Measurements from ENCODE around the gene NRSN2.
"Not testable (repeated sequence)": the region's sequence is repeated elsewhere in the genome, so short reads cannot be mapped to it uniquely, and the experiment has no call there.

Gene NRSN2

DNA sequence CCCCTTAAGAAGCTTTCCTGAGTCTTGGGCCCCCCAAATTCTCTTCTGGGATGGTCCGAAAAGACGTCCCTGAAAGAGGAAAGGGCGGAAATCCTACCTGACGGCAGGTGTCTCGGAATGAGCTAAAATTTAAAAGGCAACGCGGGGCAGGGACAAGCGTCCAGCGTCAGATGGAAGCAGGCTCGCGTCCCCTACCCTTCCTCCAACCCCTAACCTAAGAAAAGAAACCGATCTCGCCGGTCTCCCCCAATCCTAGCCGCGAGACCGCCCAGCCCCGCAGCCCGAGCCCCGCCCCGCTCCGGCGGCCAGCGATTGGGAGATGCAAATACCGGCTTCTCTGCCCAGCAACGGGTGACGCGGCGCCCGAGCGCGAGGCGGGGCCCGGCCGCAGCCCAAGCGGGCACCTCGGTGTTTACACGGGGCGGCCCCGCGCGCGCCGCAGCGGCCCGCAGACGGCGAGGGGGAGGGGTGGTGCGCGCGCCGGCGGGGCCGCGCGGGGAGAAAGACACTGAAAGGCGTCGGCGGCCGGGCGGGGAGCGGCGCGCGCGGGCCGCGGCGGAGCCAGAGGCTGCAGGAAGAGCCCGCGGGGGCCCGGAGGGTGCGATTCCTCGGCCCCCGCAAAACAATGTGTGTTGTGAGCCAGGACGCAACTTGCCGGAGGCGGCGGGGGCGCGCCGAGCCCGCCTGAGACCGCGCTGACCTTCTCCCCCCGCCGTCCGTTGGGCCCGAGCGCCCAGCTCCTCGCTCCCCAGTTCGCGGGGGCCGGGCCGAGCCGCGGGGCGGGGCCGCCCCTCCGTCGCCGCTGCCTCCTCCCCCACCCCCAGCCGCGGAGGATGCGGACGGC is 21.6 kb upstream of the NRSN2 start, which contains the start of gene SOX12:
Gene SOX12, plus strand, starts transcription at position 508 of the 844 bp plus-strand sequence. CDS start 373 bp downstream, outside the sequence.
- in situ Hi-C loops (cut with MboI; ENCODE audit: low sequenced_read_pairs) = no loop called here

DNA sequence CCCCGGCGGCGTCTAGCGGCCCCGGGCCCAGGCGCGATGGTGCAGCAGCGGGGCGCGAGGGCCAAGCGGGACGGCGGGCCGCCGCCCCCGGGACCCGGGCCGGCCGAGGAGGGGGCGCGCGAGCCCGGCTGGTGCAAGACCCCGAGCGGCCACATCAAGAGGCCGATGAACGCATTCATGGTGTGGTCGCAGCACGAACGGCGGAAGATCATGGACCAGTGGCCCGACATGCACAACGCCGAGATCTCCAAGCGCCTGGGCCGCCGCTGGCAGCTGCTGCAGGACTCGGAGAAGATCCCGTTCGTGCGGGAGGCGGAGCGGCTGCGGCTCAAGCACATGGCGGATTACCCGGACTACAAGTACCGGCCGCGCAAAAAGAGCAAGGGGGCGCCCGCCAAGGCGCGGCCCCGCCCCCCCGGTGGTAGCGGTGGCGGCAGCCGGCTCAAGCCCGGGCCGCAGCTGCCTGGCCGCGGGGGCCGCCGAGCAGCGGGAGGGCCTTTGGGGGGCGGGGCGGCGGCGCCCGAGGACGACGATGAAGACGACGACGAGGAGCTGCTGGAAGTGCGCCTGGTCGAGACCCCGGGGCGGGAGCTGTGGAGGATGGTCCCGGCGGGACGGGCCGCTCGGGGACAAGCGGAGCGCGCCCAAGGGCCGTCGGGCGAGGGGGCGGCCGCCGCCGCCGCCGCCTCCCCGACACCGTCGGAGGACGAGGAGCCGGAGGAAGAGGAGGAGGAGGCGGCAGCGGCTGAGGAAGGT is 20.8 kb upstream of the NRSN2 start:
- in situ Hi-C loops (cut with MboI; ENCODE audit: low sequenced_read_pairs) = no loop called here

DNA sequence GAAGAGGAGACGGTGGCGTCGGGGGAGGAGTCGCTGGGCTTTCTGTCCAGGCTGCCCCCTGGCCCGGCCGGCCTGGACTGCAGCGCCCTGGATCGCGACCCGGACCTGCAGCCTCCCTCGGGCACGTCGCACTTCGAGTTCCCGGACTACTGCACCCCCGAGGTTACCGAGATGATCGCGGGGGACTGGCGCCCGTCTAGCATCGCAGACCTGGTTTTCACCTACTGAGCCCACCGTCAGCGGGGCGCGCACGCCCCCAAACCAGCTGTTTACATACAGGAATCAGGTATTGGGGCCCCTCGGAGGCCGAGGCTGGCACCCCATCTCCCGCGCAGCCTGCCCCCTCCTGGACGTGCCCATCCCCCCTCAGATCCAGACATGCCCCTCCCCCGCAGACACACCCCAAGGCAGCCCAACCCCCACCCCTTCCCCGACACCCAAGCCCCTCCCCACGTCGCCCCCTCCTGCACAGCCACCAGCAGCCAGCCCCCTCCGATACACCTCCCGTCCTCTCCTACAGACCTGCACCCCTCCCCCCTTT is 20.2 kb upstream of the NRSN2 start:
- in situ Hi-C loops (cut with MboI; ENCODE audit: low sequenced_read_pairs) = no loop called here

DNA sequence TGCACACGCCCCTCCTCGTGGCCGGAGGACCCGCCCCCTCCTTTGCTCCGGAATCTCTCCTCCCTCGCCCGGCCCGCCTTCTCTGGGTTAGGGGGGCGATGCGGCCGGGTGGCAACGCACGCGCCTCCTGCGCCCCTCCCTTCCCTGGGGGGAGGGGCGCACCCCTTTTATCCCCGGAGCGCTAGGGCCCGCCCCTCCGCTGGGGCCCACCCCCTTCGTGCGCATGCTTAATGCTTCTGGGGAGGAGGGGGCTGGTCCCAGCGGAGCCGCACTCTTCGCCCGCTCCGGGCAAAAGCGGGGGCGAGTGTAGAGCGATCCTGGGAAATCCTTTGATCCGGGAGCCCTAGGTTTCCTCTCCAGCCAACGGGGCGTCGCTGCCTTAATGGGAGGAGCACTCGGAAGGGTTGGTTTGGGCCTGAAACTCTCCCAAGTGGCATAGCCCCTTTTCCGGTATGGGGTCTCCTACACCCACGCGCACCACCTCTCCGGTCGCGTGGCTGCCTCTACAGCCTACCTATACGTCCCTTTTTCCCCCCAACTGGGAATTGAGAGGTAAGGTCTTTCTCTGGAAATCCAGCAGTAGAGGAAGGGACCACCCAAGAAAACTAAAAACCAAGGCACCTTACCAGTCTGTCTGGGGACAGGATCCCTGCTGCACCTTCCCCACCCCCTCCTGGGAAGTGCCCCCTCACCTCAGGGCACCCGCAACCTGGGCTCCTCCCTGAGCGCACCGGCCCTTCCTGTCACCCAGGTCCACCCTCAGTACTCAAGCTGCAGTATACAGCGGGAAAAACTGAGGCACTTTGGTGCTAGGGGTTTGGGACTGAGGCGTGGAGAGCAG is 19.5 kb upstream of the NRSN2 start:
- in situ Hi-C loops (cut with MboI; ENCODE audit: low sequenced_read_pairs) = no loop called here

DNA sequence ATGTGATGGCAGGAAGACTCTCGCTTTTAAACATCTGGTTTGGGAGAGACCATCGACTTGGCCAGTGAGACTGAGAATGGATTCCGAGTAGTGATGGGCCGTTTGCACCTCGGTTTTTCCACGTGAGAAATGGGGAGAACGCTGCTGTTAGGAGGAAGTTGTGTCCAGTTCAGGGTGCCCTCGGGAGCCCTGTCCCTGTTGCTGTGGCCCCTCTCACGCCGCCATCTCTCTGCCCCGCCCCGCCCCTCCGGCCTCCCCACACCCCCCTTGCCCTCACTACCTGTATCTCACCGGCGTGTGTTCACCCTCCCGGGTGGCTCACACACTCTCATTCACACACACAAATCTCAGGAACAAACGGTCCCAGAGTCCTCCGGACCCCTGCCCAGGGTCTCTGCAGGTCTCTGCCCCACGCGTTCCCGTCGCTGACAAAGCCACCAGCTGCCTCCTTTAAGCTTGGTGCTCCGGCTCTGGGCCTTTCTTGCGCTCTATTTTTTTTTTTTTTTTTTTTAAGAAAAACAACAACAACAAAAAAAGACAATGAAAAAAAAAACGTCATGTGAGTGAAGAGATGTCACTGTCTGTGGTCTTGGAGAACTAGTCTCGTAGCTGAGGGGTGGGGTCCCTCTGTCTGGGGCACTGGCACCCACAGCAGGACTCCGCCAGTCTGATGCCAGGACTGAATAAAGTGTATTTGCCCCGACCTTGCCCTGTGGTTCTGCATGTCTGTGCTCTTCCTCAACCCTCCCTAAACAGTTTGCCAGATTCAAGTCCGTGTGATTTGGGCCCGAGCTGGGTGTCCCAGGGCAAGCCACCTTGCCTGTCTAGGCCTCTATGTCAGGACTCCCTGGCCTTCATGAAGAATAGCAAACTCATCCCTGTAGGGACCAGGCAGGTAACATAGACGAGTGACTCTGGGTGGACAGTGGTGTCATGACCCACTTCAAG is 18.6 kb upstream of the NRSN2 start:
- in situ Hi-C loops (cut with MboI; ENCODE audit: low sequenced_read_pairs) = no loop called here

DNA sequence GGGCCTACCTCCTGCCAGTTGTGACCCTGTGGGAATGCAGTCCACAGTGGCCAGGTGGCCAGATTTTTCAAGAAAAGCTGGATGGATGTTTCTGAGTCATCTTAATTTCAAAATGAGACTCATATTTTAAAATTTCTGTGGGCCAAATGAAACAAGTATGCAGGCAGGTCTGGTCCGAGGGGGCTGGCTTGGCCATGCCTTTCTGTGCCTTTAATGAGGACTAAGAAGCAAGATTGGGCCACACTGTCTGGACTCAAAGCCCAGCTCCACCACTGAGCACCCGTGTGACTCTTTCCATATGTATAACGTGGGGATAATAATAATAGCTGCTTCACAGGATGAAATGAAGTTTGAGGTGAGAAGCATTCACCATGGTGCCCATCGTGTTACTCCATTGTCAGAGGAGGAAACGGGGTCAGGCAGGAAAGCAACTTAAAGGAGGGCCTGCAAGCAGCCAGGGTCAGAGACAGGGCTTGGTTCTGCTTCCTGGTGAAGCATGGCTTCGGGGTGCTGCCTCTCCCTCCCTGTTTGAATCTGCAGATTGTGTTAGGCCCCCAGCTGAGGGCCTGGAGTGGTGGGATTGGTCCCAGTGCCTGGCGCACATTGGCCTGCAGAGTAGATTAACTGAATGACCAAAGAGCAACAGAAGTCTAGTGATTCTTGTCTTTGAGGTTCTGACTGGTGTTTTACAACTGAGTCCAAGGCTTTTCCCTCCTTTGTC is 17.8 kb upstream of the NRSN2 start:
- in situ Hi-C loops (cut with MboI; ENCODE audit: low sequenced_read_pairs) = no loop called here

DNA sequence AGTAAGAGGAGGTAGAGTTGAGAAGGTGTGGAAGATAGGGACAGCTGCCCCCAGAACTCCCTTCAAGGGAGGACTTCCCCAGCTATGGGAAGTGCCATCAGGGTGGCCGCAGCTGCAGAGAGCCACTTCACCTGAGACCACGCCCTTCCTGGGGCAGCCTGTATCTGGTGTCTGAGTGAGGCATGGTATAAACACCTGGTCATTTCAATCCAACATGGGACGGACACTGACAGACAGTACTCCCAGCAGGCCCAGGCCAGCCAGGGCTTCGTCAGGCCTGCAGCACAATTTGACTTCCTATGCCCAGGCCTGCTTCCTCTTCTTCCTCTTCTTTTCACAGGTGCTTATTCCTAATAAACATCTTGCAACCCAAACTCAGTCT is 17.1 kb upstream of the NRSN2 start:
- in situ Hi-C loops (cut with MboI; ENCODE audit: low sequenced_read_pairs) = no loop called here

DNA sequence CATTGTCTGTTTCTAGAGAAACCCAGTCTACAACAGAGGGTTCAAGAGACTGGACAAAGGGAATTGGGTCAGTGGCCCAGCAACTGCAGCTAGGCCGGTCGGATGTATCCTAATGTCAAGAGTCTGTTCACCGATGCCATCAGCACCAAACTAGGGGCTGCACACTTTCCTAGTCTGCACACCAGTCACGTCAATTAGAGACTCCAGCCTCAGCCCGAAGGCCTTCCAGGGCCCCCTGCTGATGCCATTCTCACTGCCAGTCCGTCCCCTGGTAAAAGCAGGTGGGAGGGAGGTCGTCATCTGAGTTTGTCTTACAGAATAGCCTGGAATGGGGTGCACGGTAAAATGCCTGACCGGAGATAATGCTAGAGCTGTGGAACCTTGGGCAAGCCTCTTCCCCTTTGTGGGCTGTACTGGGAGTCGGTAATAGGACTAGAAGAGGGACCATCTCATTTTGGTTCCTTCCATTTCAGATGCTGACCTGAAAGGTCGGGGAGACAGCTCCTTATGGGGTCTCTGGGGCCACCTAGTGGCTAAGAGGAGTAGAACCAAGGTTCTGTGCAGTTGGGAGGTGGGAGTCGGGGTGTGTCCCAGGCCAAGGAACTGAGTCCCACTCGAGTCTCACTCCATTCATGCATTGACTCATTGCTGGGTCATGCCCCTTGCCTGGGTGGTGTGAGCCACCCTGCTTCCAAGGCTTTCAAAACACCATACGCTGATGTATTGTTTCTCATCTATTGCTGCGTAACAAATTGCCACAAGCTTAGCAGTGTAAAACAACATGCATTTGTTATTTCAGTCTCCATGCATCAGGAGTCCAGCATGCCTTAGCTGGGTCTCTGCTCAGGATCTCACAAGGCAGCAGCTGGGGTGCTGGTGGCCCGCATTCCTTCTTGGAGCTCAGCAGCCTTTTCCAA is 16.4 kb upstream of the NRSN2 start:
- in situ Hi-C loops (cut with MboI; ENCODE audit: low sequenced_read_pairs) = no loop called here

DNA sequence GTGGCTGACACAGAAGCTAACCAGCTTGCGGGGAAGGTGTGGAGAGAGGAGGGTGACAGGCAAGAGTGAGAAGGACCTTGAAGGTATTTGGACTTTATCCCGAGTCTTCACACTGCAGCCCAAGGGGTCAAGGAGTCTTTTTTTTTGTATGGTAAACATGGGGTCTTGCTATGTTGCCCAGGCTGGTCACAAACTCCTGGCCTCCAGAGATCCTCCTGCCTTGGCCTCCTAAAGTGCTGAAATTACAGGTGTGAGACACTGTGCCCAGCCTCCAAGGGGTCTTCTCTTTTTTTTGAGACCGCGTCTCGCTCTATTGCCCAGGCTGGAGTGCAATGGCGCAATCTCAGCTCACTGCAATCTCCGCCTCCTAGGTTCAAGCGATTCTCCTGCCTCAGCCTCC is 12.3 kb upstream of the NRSN2 start:
- in situ Hi-C loops (cut with MboI; ENCODE audit: low sequenced_read_pairs) = no loop called here

DNA sequence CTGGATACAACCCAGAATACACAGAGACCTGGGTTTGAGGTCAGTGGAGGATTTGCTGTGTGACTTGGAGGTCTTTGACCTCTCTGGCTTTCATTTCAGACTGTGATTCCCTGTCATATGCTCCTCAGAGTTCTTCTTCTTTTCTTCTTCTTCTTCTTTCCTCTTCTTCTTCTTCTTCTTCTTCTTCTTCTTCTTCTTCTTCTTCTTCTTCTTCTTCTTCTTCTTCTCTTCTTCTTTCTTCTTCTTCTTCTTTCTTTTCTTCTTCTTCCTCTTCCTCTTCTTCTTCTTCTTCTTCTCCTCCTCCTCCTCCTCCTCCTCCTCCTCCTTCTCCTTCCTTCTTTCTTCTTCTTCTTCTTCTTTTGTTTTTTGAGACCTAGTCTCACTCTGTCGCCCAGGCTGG is 10.9 kb upstream of the NRSN2 start:
- in situ Hi-C loops (cut with MboI; ENCODE audit: low sequenced_read_pairs) = not testable (repeated sequence)

DNA sequence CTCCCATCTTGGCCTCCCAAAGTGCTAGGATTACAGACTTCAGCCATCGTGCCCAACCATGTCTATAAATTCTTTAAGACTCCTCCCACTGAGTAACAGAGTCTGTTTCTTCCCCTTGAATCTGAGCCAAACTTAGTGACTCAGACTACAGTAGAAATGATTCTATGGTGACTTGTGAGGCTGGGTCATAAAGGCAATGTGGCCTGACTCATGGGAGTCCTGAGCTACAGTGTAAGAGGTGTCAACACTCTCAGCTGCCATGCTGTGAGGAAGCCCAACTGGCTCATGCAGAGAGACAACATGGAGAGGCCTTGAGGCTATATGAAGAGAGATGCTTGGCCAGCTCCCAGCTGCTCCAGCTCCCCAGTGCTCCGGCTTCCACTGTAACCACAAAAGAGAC is 5.2 kb upstream of the NRSN2 start:
- in situ Hi-C loops (cut with MboI; ENCODE audit: low sequenced_read_pairs) = no loop called here

DNA sequence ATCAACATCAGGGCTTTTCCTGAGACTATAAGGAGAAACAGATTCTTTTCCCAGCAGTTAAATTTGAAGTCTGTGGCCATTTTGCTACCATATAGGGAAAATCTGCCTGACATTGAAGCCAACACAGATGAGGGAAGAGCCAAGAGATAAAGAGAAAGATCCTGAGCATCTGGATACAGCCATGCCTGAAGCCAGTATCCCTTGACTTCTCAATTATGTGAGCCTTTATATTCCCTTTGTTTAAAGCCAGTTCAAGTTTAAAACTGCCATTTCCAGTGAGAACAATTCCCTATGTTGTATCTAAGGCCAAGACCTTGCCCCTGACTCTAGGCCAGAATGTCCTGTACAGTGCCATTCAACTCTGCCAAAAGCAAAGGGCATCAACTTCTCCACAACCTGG is 3.8 kb upstream of the NRSN2 start:
- in situ Hi-C loops (cut with MboI; ENCODE audit: low sequenced_read_pairs) = no loop called here

DNA sequence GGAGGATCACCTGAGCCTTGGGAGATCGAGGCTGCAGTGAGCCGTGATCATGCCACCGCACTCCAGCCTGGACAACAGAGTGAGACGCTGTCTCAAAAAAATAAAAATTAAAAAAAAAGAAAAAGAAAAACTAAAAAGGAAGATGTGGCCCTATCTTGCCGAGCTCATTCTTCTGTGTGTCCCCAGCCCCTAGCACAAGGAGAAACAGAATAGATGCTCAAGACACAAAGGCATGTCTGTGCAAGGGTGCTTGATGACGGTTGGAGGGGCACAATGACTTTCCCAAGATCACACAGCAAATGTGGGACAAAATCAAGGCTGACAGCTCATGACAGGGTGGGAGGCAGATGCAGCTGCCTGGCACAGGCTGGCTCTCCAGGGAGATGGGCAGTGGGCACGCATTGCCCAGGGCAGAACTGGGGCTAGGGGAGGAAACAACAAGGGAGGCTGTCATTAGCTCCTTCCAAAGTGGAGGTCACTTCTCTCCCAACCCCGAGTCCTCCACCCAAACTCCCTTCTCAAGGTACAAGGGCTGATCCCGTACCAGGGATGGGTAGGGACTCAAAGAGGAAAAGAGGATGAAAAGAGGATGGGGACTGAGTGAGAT is 775 bp upstream of the NRSN2 start:
- in situ Hi-C loops (cut with MboI; ENCODE audit: low sequenced_read_pairs) = no loop called here

DNA sequence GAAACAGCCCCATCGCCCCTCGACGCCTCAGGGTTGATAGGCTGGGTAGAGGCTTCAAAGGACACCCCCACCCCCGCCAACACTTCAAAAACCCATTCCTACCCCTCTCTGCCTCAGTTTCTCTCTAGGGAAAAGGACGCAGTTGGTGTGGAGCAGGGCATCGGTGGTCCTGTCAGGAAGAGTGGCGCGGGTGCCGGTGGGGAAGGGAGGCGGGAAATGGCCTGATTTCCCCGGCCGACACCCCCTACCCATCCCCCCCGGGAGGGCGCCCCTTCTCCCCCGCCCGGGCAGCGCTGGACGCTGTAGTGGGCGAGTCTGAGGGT is 367 bp downstream of the NRSN2 start:
- in situ Hi-C loops (cut with MboI; ENCODE audit: low sequenced_read_pairs) = no loop called here

DNA sequence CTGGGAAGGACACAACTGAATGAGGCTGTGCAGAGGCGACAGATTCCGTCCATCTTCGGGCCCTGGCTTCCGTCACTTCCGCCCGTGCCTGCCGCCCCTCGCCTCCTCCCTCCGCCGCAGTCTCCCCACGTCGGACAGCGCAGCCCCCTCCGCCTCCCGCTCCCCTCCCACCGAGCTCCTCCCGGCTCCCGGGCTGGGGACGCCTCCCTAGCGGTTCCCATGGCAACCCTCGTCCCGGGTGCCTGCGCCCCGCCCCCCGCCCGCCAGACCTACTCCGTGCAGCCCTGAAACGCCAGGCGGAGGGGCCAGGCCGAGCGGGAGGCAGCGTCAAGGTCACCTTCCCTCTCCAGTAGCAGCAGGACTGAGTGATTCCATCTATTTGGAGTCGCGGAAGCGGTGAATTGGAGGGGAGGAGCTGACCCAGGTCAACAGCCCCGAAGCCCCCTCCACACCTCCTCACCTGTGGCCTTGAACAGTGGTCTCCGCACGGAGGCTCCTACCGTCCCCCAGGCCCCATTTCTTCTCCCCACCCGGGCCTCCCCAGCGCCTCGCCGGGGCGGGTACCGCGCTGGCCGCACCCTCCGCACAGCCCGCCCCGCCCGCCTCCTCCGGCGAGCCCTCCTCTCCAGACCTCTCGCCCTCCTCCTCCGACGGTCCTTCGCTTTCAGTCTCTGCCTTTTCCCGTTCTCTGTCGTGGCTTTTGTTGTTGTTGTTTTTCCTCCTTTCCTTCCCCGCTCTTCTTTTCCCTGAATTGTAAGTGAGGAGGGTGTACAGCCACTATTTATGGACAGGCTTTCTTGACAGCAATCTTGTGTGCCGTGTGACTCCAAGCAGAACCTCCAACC is 951 bp downstream of the NRSN2 start:
- in situ Hi-C loops (cut with MboI; ENCODE audit: low sequenced_read_pairs) = no loop called here

DNA sequence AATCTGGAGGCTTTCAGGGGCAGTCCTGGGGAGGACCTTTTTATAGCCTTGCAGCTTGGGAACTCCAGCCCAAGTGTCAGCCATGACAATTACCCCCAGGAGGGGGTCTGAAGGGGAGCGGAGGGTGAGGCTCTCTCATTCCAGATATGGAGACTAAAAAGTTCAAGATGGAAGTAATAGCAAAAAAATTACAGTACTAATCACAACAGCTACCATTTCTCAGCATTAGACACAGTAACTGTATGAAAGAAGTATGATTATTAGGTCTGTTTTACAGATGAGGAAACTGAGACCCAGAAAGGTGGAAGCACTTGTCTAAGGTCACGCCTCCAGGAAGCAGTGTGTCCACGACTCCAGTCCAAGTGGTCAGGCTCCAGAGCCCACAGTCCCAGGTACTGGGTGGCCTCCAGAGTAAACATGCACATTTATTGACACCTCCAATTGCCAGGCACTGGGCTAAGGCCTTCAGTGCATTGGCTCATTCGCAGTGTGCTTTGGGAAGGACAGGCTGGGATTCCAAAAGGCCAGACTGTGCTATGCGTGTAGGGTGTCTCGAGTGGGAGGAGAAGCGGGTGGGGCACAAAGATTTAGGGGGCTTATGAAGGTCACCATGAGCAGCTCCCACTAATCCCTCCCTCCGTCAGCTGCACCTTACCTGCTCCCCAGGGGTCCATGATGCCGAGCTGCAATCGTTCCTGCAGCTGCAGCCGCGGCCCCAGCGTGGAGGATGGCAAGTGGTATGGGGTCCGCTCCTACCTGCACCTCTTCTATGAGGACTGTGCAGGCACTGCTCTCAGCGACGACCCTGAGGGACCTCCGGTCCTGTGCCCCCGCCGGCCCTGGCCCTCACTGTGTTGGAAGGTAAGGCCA is 2.3 kb downstream of the NRSN2 start:
- in situ Hi-C loops (cut with MboI; ENCODE audit: low sequenced_read_pairs) = no loop called here

Data from HL-60/S4 (cell line).